Retinal pigment epithelial cell (primary cell): Measurements from ENCODE around the gene CALB2.
A peak's percentile ranks its signal among the peaks of the same experiment; 100 is the strongest.

Experiments used
- DNase-seq: peaks from one replicate; pipeline ENCODE4 v3.0.0-alpha.2; 2010; ENCODE audit warnings: low read depth
- H3K4me3 ChIP-seq: 2 replicates; pipeline ENCODE4 v1.5.1; 2011; ENCODE audit warnings: mild to moderate bottlenecking, low read length, control low read depth, moderate library complexity
- TF ChIP-seq, protein P1 (sequence below): conservative IDR thresholded peaks from 2 replicates; pipeline ENCODE4 v1.5.1; 2011; ENCODE audit warnings: low read depth, low read length, control low read depth, inconsistent platforms

CALB2 gene

DNA sequence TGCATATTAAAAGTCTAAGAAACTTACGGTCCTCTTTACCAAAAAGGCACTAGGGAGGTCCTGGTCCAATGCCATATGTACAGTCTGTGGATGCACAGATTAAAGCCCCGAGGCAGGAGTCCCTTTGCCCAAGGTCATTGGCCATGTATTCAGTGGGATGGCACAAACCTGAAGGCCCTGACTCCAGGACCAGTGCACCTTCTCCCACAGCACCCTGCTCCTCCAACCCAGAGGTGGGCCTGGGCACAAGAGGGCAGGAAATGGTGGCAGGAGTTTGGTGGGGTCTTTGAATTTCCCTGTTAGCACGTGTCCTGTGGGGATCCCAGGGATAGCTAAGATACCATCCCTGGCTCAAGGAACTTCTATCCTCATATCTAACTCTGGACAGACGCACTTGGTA lies 54.8 kb downstream of the CALB2 start:
- TF ChIP-seq, protein P1, sequence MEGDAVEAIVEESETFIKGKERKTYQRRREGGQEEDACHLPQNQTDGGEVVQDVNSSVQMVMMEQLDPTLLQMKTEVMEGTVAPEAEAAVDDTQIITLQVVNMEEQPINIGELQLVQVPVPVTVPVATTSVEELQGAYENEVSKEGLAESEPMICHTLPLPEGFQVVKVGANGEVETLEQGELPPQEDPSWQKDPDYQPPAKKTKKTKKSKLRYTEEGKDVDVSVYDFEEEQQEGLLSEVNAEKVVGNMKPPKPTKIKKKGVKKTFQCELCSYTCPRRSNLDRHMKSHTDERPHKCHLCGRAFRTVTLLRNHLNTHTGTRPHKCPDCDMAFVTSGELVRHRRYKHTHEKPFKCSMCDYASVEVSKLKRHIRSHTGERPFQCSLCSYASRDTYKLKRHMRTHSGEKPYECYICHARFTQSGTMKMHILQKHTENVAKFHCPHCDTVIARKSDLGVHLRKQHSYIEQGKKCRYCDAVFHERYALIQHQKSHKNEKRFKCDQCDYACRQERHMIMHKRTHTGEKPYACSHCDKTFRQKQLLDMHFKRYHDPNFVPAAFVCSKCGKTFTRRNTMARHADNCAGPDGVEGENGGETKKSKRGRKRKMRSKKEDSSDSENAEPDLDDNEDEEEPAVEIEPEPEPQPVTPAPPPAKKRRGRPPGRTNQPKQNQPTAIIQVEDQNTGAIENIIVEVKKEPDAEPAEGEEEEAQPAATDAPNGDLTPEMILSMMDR = no peak
- H3K4me3 ChIP-seq = no peak overlapping the region
- no peak for DNase-seq

DNA sequence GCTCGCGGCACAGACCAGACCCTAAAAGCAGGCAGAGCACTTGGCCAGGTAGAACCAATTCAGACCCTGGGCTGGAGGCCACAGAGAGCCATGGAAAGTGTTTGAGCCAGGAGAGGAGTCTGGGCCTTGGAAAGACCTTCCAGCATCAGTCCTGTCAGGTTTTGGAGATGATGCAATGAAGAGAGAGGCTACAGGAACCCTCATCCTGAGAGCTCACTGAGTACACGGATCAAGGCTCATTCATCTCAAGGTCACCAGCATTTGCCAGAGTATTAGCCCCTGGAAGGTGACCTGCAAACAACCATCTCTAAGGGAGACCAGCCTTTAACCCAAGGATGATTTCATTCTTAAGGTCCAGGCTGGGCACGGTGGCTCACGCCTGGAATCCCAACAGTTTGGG lies 55.5 kb downstream of the CALB2 start:
- TF ChIP-seq, protein P1 = no peak
- DNase-seq = no peak
- no peak overlapping the region for H3K4me3 ChIP-seq

DNA sequence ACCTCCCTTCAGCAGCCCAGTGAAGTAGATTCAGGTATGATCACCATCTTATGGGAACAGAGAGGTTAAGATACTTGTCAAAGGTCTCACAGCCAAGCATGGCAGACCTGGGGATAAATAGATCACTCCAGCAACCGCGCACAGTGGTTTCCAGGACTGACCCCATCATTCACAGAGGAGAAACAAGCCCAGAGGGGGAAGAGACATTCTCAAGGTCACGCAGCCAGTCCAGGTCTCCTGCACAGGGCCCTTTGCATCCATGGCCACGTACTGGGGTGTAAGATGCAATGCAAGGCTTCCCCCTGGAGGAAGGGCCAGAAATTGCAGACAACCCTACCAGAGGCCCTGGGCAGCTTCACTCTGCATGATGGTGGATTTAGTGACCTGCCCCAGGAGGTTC lies 63.4 kb downstream of the CALB2 start:
- no peak for DNase-seq
- TF ChIP-seq, protein P1 = peak; percentile 59
- H3K4me3 ChIP-seq = no peak overlapping the region

DNA sequence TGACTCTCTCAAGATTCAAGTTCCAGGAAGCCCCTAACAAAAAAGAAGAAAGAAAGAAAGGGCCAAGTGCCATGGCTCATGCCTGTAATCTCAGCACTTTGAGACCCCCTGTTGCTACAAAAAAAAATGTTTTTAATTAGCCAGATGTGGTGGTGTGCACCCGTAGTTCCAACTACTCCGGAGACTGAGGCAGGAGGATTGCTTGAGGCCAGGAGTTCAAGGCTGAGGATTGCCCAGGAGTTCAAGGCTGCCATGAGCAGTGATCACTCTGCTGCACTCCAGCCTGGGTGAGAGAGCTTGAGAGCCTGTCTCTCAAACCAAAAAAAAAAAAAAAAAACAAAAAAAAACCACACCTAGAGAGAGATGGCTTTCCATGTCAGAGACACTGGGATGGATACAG lies 64.5 kb downstream of the CALB2 start:
- DNase-seq = no peak
- no peak overlapping the region for H3K4me3 ChIP-seq
- TF ChIP-seq, protein P1 = no peak

DNA sequence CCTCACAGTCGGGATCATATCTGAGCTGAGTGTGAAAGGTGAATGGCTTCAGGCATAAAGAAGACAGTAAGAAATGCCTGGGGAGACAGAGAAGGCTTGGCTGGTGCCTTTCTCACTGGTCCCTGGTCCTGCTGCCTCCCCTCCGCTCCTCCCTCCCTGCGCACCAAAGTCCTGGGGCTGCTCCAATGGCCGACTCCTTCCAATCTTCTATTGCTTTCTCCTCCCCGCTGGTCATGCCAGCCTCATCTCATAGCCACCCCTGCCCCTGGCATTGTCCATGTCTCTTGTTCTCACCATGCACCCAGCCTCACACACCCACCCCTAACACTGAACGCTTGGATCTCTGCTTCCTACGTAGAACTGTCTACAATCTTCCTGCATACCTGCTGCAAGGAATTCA lies 65.3 kb downstream of the CALB2 start:
- TF ChIP-seq, protein P1 = no peak
- H3K4me3 ChIP-seq = no peak overlapping the region
- no peak for DNase-seq

DNA sequence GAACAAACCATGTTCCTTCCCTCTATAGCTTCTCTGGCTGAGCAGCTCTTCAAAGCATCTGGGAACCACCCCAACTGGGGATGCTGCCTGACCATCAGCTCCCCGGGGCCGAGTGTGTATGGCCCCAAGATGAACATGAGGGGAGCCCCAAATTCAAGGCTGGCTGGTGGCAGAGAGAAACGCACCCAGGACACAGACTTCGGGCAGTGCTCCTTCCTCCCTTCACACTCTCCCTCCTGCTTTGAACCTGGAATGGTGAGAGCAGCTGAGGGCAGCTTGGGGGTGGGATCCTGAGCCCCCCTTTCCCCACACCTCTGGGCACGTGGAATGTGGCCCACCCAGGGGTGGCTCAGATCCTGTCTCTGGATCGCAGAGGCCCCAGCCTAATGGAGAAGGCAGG lies 66.1 kb downstream of the CALB2 start:
- TF ChIP-seq, protein P1 = no peak
- no peak overlapping the region for H3K4me3 ChIP-seq
- no peak for DNase-seq

DNA sequence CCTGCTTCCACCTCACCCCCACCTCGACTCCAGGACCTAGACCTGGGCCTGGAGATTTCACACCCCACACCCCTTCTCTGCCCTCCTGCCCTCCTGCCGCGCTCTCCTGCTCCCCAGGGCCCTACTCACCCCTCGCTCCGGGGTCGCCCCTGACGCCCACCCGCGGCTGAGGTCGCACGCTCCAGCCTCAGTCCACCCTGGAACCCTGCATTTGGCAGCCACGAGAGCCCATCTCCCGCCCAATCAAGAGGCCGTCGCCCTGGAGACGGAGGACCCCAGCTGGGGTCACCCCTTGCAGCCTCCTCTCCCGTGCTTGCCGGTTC lies 67.2 kb downstream of the CALB2 start:
- TF ChIP-seq, protein P1 = no peak
- H3K4me3 ChIP-seq = peak overlapping the region; percentile 57
- no peak for DNase-seq
